K562 (cell line): ENCODE results near the gene SH3BP5L. TPM values are rescaled to one million over a fixed set of nuclear protein-coding genes. Genes with fewer than 3 reads are reported as not detected.

ENCODE experiments used
- AFF4 ChIP-seq: sonication (generic); formaldehyde crosslinking; IDR thresholded peaks from 2 replicates; pipeline ENCODE4 v1.8.0; 2023; ENCODE audit warnings: mild to moderate bottlenecking, missing genetic modification reagents
- ETV1 ChIP-seq: fragments of 450-650 bp; conservative IDR thresholded peaks from 2 replicates; pipeline ENCODE4 v1.6.1; 2016; ENCODE audit warnings: missing genetic modification characterization, control low read depth, low read depth, missing compliant biosample characterization
- EZH2 ChIP-seq: IDR thresholded peaks from 2 replicates; pipeline ENCODE4 v1.6.1; 2012; ENCODE audit warnings: low read depth, mild to moderate bottlenecking, inconsistent platforms, low read length, borderline replicate concordance
- HNRNPUL1 ChIP-seq: fragments of 200-400 bp; formaldehyde crosslinking; IDR thresholded peaks from 2 replicates; pipeline ENCODE4 v1.6.1; 2017; ENCODE audit warnings: low read length
- PHF8 ChIP-seq: fragments of 200-600 bp; sonication (generic); IDR thresholded peaks from 2 replicates; pipeline ENCODE4 v1.6.1; 2012; ENCODE audit warnings: mixed run types, mild to moderate bottlenecking, inconsistent platforms, low read length, moderate library complexity, borderline replicate concordance
- SMAD1 ChIP-seq: fragments of 150-350 bp; IDR thresholded peaks from 2 replicates; pipeline ENCODE4 v1.6.1; 2014; ENCODE audit warnings: low read length, low read depth; ENCODE audit not compliant: partially characterized antibody
- U2AF2 ChIP-seq: fragments of 200-400 bp; formaldehyde crosslinking; optimal IDR thresholded peaks from 2 replicates; pipeline ENCODE3; 2017; ENCODE audit warnings: low read depth, mild to moderate bottlenecking, low read length
- ZBTB11 ChIP-seq, 3 experiments: fragments of 200-800 bp in 1 of 3; fragments of 250-450 bp in 1 of 3; fragments of 450-650 bp in 1 of 3; sonication (Bioruptor Pico) in 1 of 3; sonication (Bioruptor generic) in 1 of 3; formaldehyde crosslinking in 1 of 3; IDR thresholded peaks; 2 replicates each; pipeline versions ENCODE4 v1.6.1 to v1.8.0; 2016 to 2022; ENCODE audit warnings: mild to moderate bottlenecking in 2 of 3, missing genetic modification characterization in 2 of 3, missing compliant biosample characterization in 1 of 3, moderate library complexity in 1 of 3
- ZNF318 ChIP-seq, 2 experiments: fragments of 450-650 bp; IDR thresholded peaks; 2 replicates each; pipeline ENCODE4 v1.6.1; 2016; ENCODE audit warnings: mild to moderate bottlenecking in 2 of 2, borderline replicate concordance in 1 of 2, low read depth in 1 of 2, moderate library complexity in 1 of 2
- polyA plus RNA-seq, 8 experiments: library from polyadenylated mRNA; depleted of rRNA in 4 of 8; stranded (reverse) in 5 of 8; unstranded in 3 of 8; fragments of >200 nt; fragmentation: Nextera tagmentation in 2 of 8; fragmentation: Illumina TruSeq in 1 of 8; extraction: Ambion mirVana in 2 of 8; extraction: Trizol in 1 of 8; gene quantifications; 2 replicates each; pipeline versions ENCODE4 v1.2.1 to v1.2.3, GENCODE V29; 2011 to 2014; ENCODE audit warnings: inconsistent platforms in 1 of 8, missing spikeins in 1 of 8
- total RNA-seq, 7 experiments: library from RNA; depleted of rRNA in 6 of 7; stranded (reverse); fragments of >200 nt in 6 of 7; fragmentation: Illumina TruSeq in 2 of 7; extraction: Trizol in 2 of 7; gene quantifications; 2 replicates each; pipeline versions ENCODE4 v1.2.1 to v1.2.3, GENCODE V29; 2011 to 2021; ENCODE audit warnings: low replicate concordance in 1 of 7

Gene SH3BP5L
- total and polyA plus RNA-seq, 9 of the 15 experiments (the other 6 are each of a cell fraction or from before 2014, with no cell fraction given), result 1.9 to 26.5 (median 15.8) TPM

- TF ChIP-seq EZH2 (no peak), SMAD1 (no peak), AFF4 (CRISPR knock-in tag) (0 out of 2 replicates have a peak, but pooled peaks have one; percentile 43), U2AF2 (no peak), HNRNPUL1 (0 out of 2 replicates have a peak, but pooled peaks have one; percentile 1), ZBTB11 (CRISPR knock-in tag; IDR thresholded peaks at IDR 0.05) (peak in 1 of 3 experiments; percentile 64; a peak in 1 of 6 replicates), ZNF318 (IDR thresholded peaks at IDR 0.05; ENCODE audit: borderline replicate concordance in 1 of 2, low read depth in 1 of 2) (peak in 1 of 2 experiments; percentile 23; a peak in 1 of 4 replicates), ETV1 (0 out of 2 replicates have a peak, but pooled peaks have one; percentile 5), PHF8 (no peak)
These were observed 48.3 kb upstream of the SH3BP5L start (continued) for GRCh38 chr1:248873993-248874533.
